Choroid plexus epithelial cell (primary cell): Measurements from ENCODE around the gene ST6GALNAC3.

Experiments used
- DNase-seq: peaks from one replicate; pipeline ENCODE4 v3.0.0-alpha.2; 2010; ENCODE audit warnings: low read depth
- H3K4me3 ChIP-seq: 2 replicates; pipeline ENCODE4 v1.5.1; 2011; ENCODE audit warnings: low read depth, mild to moderate bottlenecking, control low read depth, low read length, moderate library complexity
- CTCF ChIP-seq: conservative IDR thresholded peaks from 2 replicates; pipeline ENCODE4 v1.5.1; 2011; ENCODE audit warnings: low read depth, mild to moderate bottlenecking, control low read depth, inconsistent platforms, low read length, moderate library complexity

Gene ST6GALNAC3

GRCh38 chr1:76585980-76586674 lies 511.6 kb downstream of the ST6GALNAC3 start:
- DNase-seq: no peak
- no peak for TF ChIP-seq CTCF
- no peak overlapping the region for H3K4me3 ChIP-seq

GRCh38 chr1:76587212-76587611 lies 512.7 kb downstream of the ST6GALNAC3 start:
- no peak for DNase-seq
- no peak for TF ChIP-seq CTCF

GRCh38 chr1:76591461-76591860 lies 516.9 kb downstream of the ST6GALNAC3 start:
- no peak for DNase-seq
- no peak overlapping the region for H3K4me3 ChIP-seq
- TF ChIP-seq CTCF: no peak

More at GRCh38 chr1:76587212-76587611, 512.7 kb downstream of the ST6GALNAC3 start:
- H3K4me3 ChIP-seq: no peak overlapping the region

GRCh38 chr1:76591963-76592362 lies 517.4 kb downstream of the ST6GALNAC3 start:
- TF ChIP-seq CTCF: no peak
- no peak overlapping the region for H3K4me3 ChIP-seq
- no peak for DNase-seq

GRCh38 chr1:76593141-76593540 lies 518.6 kb downstream of the ST6GALNAC3 start:
- TF ChIP-seq CTCF: no peak

GRCh38 chr1:76593618-76594017 lies 519.1 kb downstream of the ST6GALNAC3 start:
- TF ChIP-seq CTCF: no peak
- no peak overlapping the region for H3K4me3 ChIP-seq
- peak; percentile 2 for DNase-seq

More at GRCh38 chr1:76593141-76593540, 518.6 kb downstream of the ST6GALNAC3 start:
- no peak overlapping the region for H3K4me3 ChIP-seq
- DNase-seq: no peak

- no peak for DNase-seq
- H3K4me3 ChIP-seq: no peak overlapping the region
- TF ChIP-seq CTCF: no peak
Measured at GRCh38 chr1:76595024-76595423, 520.5 kb downstream of the ST6GALNAC3 start.
